Esophagus squamous epithelium (tissue), 5 donors: ENCODE results near the gene ANKFY1. TPM values are rescaled to one million over a fixed set of nuclear protein-coding genes. Genes with fewer than 3 reads are reported as not detected.

ENCODE experiments used
- DNase-seq: peaks from one replicate; lab custom pipeline; 2025; lab: John Stamatoyannopoulos, UW
- H3K27ac ChIP-seq, 4 donors: fragments of 200-600 bp; sonication (generic); one replicate each; pipeline ENCODE4 v1.5.1; 2016 to 2019; ENCODE audit warnings: mild to moderate bottlenecking in 1 of 4
- H3K27me3 ChIP-seq, 4 donors: fragments of 200-600 bp; sonication (generic); 1 replicate in 3 of 4; 2 replicates in 1 of 4; pipeline versions ENCODE4 v1.5.1 to v1.6.0; 2017 to 2021; ENCODE audit warnings: antibody characterized with exemption in 1 of 4
- H3K36me3 ChIP-seq, 3 donors: fragments of 200-600 bp; sonication (generic); one replicate each; pipeline ENCODE4 v1.5.1; 2016 to 2019
- H3K4me1 ChIP-seq, 3 donors: fragments of 200-600 bp; sonication (generic); one replicate each; pipeline ENCODE4 v1.5.1; 2017 to 2019
- H3K4me3 ChIP-seq, 4 donors: fragments of 200-600 bp; sonication (generic); 1 replicate in 3 of 4; 2 replicates in 1 of 4; pipeline ENCODE4 v1.5.1; 2016 to 2019; ENCODE audit warnings: mild to moderate bottlenecking in 2 of 4, moderate library complexity in 1 of 4
- H3K9me3 ChIP-seq, 3 donors: fragments of 200-600 bp; sonication (generic); one replicate each; pipeline ENCODE4 v1.5.1; 2016 to 2019
- CTCF ChIP-seq, 6 experiments: fragments of 450-650 bp in 4 of 6; fragments of 200-600 bp in 2 of 6; sonication (generic) in 2 of 6; IDR thresholded peaks; one replicate each; pipeline ENCODE4 v1.5.1; 2016 to 2019; ENCODE audit warnings: antibody characterized with exemption in 6 of 6, mild to moderate bottlenecking in 4 of 6, moderate library complexity in 4 of 6
- POLR2A ChIP-seq, 4 donors: fragments of 450-650 bp; IDR thresholded peaks; one replicate each; pipeline ENCODE4 v1.6.1; 2017; ENCODE audit warnings: antibody characterized with exemption in 4 of 4, mild to moderate bottlenecking in 4 of 4, moderate library complexity in 3 of 4
- WGBS, 2 donors: methylation state at CpG; one replicate each; pipeline ENCODE4 v1.1.5; 2018; 5-methylcytosine and 5-hydroxymethylcytosine counted together
- intact Hi-C: fragments of 100-400 bp; cut with DNase I; formaldehyde crosslinking; loops from one replicate; pipeline ENCODE4 v1.15.0; 2022
- total RNA-seq, 4 donors: library from RNA; depleted of rRNA; stranded (reverse); fragments of >200 nt; gene quantifications; one replicate each; pipeline ENCODE4 v1.1.0, GENCODE V29; 2016
- donor health status: DM: yes; HTN: yes; CAD: no.

Gene ANKFY1
- total RNA-seq, 4 donors from 2014 or later: 21.0 to 34.7 (median 26.4) TPM

- H3K9me3 ChIP-seq: no peaks in the 10 kb centered on the region
- DNase-seq: no peak
- H3K36me3 ChIP-seq: peaks cover 0 to 45% (median 6%) of the 10 kb centered on the region in 3 donors
- peak overlapping the region in 1 of 4 donors; percentile 20 for H3K27ac ChIP-seq
- 81 to 91% methylated on average over 2 of the region's 2 CpGs for WGBS, 2 donors
- H3K4me3 ChIP-seq: no peak overlapping the region
- peaks cover 0 to 23% (median 3%) of the 10 kb centered on the region in 3 donors for H3K4me1 ChIP-seq
- TF ChIP-seq POLR2A (IDR thresholded peaks at IDR 0.05) (no peak), CTCF (IDR thresholded peaks at IDR 0.05) (no peak)
- intact Hi-C loops: no loop called here
- no peaks in the 10 kb centered on the region for H3K27me3 ChIP-seq
Measured at GRCh38 chr17:4124999-4125398, 138.8 kb downstream of the ANKFY1 start.

GRCh38 chr17:4120332-4120731, 143.4 kb downstream of the ANKFY1 start:
- no peak for DNase-seq
- Histone ChIP-seq H3K4me1 (peaks cover 0 to 8% (median 0%) of the 10 kb centered on the region in 3 donors), H3K9me3 (no peaks in the 10 kb centered on the region), H3K36me3 (peaks cover 0 to 86% (median 17%) of the 10 kb centered on the region in 3 donors), H3K27me3 (no peaks in the 10 kb centered on the region), H3K27ac (no peak overlapping the region), H3K4me3 (no peak overlapping the region)
- intact Hi-C loops: no loop called here
- TF ChIP-seq CTCF (IDR thresholded peaks at IDR 0.05): no peak
- TF ChIP-seq POLR2A (IDR thresholded peaks at IDR 0.05): no peak
- 67 to 83% methylated on average over 3 of the region's 3 CpGs for WGBS, 2 donors

- peaks cover 4 to 97% (median 26%) of the 10 kb centered on the region in 3 donors for H3K36me3 ChIP-seq
- H3K4me1 ChIP-seq: peaks cover 0 to 8% (median 0%) of the 10 kb centered on the region in 3 donors
- H3K27ac ChIP-seq: no peak overlapping the region
- H3K4me3 ChIP-seq: no peak overlapping the region
- WGBS, 2 donors: 63 to 71% methylated on average over 4 of the region's 4 CpGs
- DNase-seq: no peak
- no peaks in the 10 kb centered on the region for H3K9me3 ChIP-seq
- TF ChIP-seq POLR2A (IDR thresholded peaks at IDR 0.05) (no peak), CTCF (IDR thresholded peaks at IDR 0.05) (no peak)
- no peaks in the 10 kb centered on the region for H3K27me3 ChIP-seq
- intact Hi-C loops: no loop called here
Measured at GRCh38 chr17:4119299-4119698, 144.5 kb downstream of the ANKFY1 start.

GRCh38 chr17:4118015-4118743, 145.6 kb downstream of the ANKFY1 start:
- intact Hi-C loops: no loop called here
- 82 to 89% methylated on average over 3 to 7 of the region's 8 CpGs for WGBS, 2 donors

More at GRCh38 chr17:4118015-4118743, 145.6 kb downstream of the ANKFY1 start:
- Histone ChIP-seq H3K36me3 (peaks cover 6 to 100% (median 32%) of the 10 kb centered on the region in 3 donors), H3K27ac (no peak overlapping the region), H3K9me3 (no peaks in the 10 kb centered on the region), H3K4me1 (peaks cover 0 to 8% (median 0%) of the 10 kb centered on the region in 3 donors), H3K27me3 (no peaks in the 10 kb centered on the region), H3K4me3 (no peak overlapping the region)
- TF ChIP-seq CTCF (IDR thresholded peaks at IDR 0.05) (no peak), POLR2A (IDR thresholded peaks at IDR 0.05) (no peak)
- DNase-seq: no peak
